ENCODE measurements around the gene SLC16A5. TPM values are rescaled to one million over a fixed set of nuclear protein-coding genes. Genes with fewer than 3 reads are reported as not detected.

SLC16A5 gene
- total RNA-seq, 1 experiment from 2014 or later: 17.1 TPM

- no peak overlapping the region for H2BK15ac ChIP-seq (ENCODE audit: low read depth, low read length)
- Mint-ChIP-seq H3K9me3 (no peaks in the 10 kb centered on the region; a peak in 1 of 5 replicates), H3K4me1 (peaks cover 17 to 18% of the 10 kb centered on the region in 2 experiments), H3K4me3 (no peak overlapping the region; a peak in 1 of 5 replicates), H3K36me3 (ENCODE audit: insufficient read depth in 1 of 3, low read depth in 3 of 3) (no peaks in the 10 kb centered on the region), H3K27ac (peak overlapping the region in 2 of 3 experiments; percentile 8 to 10; a peak in 3 of 7 replicates), H3K27me3 (ENCODE audit: low read depth) (no peaks in the 10 kb centered on the region; the same call in 1 of the 2 replicates)
- H3K79me2 ChIP-seq (ENCODE audit: insufficient read depth, low read length): no peaks in the 10 kb centered on the region
- no peak overlapping the region for H3K27ac ChIP-seq (ENCODE audit: insufficient read length, low read depth, low read length)
- H3K9ac ChIP-seq (ENCODE audit: extremely low read depth, insufficient read length, low read length): no peak overlapping the region
- no peak overlapping the region for H4K91ac ChIP-seq (ENCODE audit: insufficient read length, low read depth, low read length)
- WGBS (ENCODE audit: extremely low coverage, insufficient read length, low lambda C conversion rate): no CpG with 5 or more reads among the region's 4 CpGs
- H3K79me1 ChIP-seq (ENCODE audit: insufficient read depth, low read depth, low read length, poor library complexity, severe bottlenecking): no peaks in the 10 kb centered on the region
- H3K18ac ChIP-seq (ENCODE audit: insufficient read length, low read depth, low read length): no peak overlapping the region
- H2AK5ac ChIP-seq (ENCODE audit: insufficient read length, low read length): no peak overlapping the region
- H3K23me2 ChIP-seq (ENCODE audit: insufficient read length, low read depth, low read length, poor library complexity, severe bottlenecking): no peaks in the 10 kb centered on the region
- TF ChIP-seq, protein P1, sequence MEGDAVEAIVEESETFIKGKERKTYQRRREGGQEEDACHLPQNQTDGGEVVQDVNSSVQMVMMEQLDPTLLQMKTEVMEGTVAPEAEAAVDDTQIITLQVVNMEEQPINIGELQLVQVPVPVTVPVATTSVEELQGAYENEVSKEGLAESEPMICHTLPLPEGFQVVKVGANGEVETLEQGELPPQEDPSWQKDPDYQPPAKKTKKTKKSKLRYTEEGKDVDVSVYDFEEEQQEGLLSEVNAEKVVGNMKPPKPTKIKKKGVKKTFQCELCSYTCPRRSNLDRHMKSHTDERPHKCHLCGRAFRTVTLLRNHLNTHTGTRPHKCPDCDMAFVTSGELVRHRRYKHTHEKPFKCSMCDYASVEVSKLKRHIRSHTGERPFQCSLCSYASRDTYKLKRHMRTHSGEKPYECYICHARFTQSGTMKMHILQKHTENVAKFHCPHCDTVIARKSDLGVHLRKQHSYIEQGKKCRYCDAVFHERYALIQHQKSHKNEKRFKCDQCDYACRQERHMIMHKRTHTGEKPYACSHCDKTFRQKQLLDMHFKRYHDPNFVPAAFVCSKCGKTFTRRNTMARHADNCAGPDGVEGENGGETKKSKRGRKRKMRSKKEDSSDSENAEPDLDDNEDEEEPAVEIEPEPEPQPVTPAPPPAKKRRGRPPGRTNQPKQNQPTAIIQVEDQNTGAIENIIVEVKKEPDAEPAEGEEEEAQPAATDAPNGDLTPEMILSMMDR (conservative IDR thresholded peaks at IDR 0.05): no peak
- H2BK20ac ChIP-seq (ENCODE audit: low read depth, low read length, poor library complexity, severe bottlenecking): no peak overlapping the region
- no peak overlapping the region for H3K56ac ChIP-seq (ENCODE audit: insufficient read length, low read depth, low read length)
- H4K5ac ChIP-seq (ENCODE audit: insufficient read length, low read depth, low read length): no peak overlapping the region
- H4K20me1 ChIP-seq (ENCODE audit: control insufficient read depth, insufficient read depth, insufficient read length): no peaks in the 10 kb centered on the region
- no peak overlapping the region for H3K14ac ChIP-seq (ENCODE audit: insufficient read depth, low read length)
- H2AFZ ChIP-seq (ENCODE audit: low read length): no peak overlapping the region
- no peaks in the 10 kb centered on the region for H3K9me3 ChIP-seq (ENCODE audit: control insufficient read depth, low read depth, low read length)
- no peak overlapping the region for H2BK5ac ChIP-seq (ENCODE audit: insufficient read length, low read length)
- H3K4me1 ChIP-seq (ENCODE audit: insufficient read depth, low read length): no peaks in the 10 kb centered on the region; the same call in 1 of the 2 replicates
- no peak for DNase-seq
- no peak overlapping the region for H2BK12ac ChIP-seq (ENCODE audit: insufficient read length, low read depth, low read length)
- H3K27me3 ChIP-seq (ENCODE audit: insufficient read depth, low read length): no peaks in the 10 kb centered on the region
- H4K8ac ChIP-seq (replicated peaks; ENCODE audit: insufficient read length, low read depth, low read length): no peak overlapping the region
- H3K23ac ChIP-seq (ENCODE audit: insufficient read length, low read depth, low read length): no peak overlapping the region
- H3K4me2 ChIP-seq (ENCODE audit: insufficient read depth, insufficient read length, low read length): no peak overlapping the region
- H2BK120ac ChIP-seq (ENCODE audit: low read depth, low read length, poor library complexity, severe bottlenecking): no peak overlapping the region
- H3K4ac ChIP-seq (ENCODE audit: low read depth, low read length): no peak overlapping the region
- H3T11ph ChIP-seq (ENCODE audit: low read length): no peak overlapping the region
Measured at GRCh38 chr17:75075597-75076336, 12.0 kb upstream of the SLC16A5 start.
